IMR-90 (cell line): ENCODE data around the gene STX2. TPM values are rescaled to one million over a fixed set of nuclear protein-coding genes. Genes with fewer than 3 reads are reported as not detected.

Experiments used
- ATAC-seq: fragments of 200-7000 bp; cut with Tn5 transposase; 2 replicates; pipeline ENCODE4 v1.9.1; 2020; ENCODE audit warnings: low read depth, mild to moderate bottlenecking, moderate library complexity
- BruUV-seq: library from RNA; stranded (reverse); fragments of 400-500 nt; replicated peaks from 2 replicates; lab custom pipeline; 2021; lab: Mats Ljungman, UMichigan
- CTCF ChIA-PET: fragments of 300-600 bp; formaldehyde crosslinking; extraction: SDS; loops from one replicate; lab custom pipeline; 2021; ENCODE audit warnings: antibody characterized with exemption; lab: Yijun Ruan, JAX
- POLR2A ChIA-PET: fragments of 300-600 bp; sonication (Branson Sonifier 250); formaldehyde crosslinking; loops from one replicate; lab custom pipeline; 2022; ENCODE audit warnings: antibody characterized with exemption; ENCODE audit not compliant: unreplicated experiment; lab: Charles Lee
- DNase-seq: peaks from one replicate; pipeline ENCODE4 v3.0.0; 2013
- H2AFZ ChIP-seq: replicated peaks from 2 replicates; pipeline ENCODE3; 2013; ENCODE audit warnings: low read length, mild to moderate bottlenecking; ENCODE audit not compliant: poor library complexity
- H2AK5ac ChIP-seq: 2 replicates; pipeline ENCODE4 v1.6.1; 2013; ENCODE audit warnings: low read depth, low read length, inconsistent platforms
- H2AK9ac ChIP-seq: replicated peaks from 2 replicates; pipeline ENCODE3; 2013; ENCODE audit warnings: mild to moderate bottlenecking, low read depth, low read length, moderate library complexity; ENCODE audit not compliant: poor library complexity
- H2BK120ac ChIP-seq: 2 replicates; pipeline ENCODE4 v1.6.1; 2013; ENCODE audit warnings: low read depth, low read length, inconsistent platforms
- H2BK15ac ChIP-seq: 3 replicates; pipeline ENCODE4 v1.6.1; 2013; ENCODE audit warnings: low read depth, low read length, inconsistent platforms
- H2BK20ac ChIP-seq: 2 replicates; pipeline ENCODE4 v1.6.1; 2013; ENCODE audit warnings: low read depth, mild to moderate bottlenecking, inconsistent platforms, low read length, moderate library complexity
- H2BK5ac ChIP-seq: 2 replicates; pipeline ENCODE4 v1.6.1; 2013; ENCODE audit warnings: mild to moderate bottlenecking, low read depth, low read length, inconsistent platforms; ENCODE audit not compliant: poor library complexity, severe bottlenecking
- H3K14ac ChIP-seq: replicated peaks from 2 replicates; pipeline ENCODE4 v1.6.1; 2013; ENCODE audit warnings: low read depth, low read length, inconsistent platforms
- H3K18ac ChIP-seq: 2 replicates; pipeline ENCODE4 v1.6.1; 2013; ENCODE audit warnings: low read depth, low read length, control low read depth
- H3K23ac ChIP-seq: 2 replicates; pipeline ENCODE4 v1.6.1; 2013; ENCODE audit warnings: low read depth, low read length, inconsistent platforms
- H3K27ac ChIP-seq: 2 replicates; pipeline ENCODE4 v1.5.1; 2013; ENCODE audit warnings: mild to moderate bottlenecking, control low read depth, low read length; ENCODE audit not compliant: insufficient read depth
- H3K27me3 ChIP-seq: 2 replicates; pipeline ENCODE4 v1.6.1; 2013; ENCODE audit warnings: low read length; ENCODE audit not compliant: control insufficient read depth, insufficient read depth
- H3K36me3 ChIP-seq: 2 replicates; pipeline ENCODE4 v1.6.1; 2013; ENCODE audit warnings: low read length, mixed read lengths; ENCODE audit not compliant: control insufficient read depth, insufficient read depth
- H3K4ac ChIP-seq: 2 replicates; pipeline ENCODE4 v1.6.1; 2013; ENCODE audit warnings: low read depth, low read length, inconsistent platforms
- H3K4me1 ChIP-seq: 2 replicates; pipeline ENCODE4 v1.6.1; 2013; ENCODE audit warnings: low read length, mixed read lengths; ENCODE audit not compliant: control insufficient read depth, insufficient read depth
- H3K4me2 ChIP-seq: 2 replicates; pipeline ENCODE4 v1.6.1; 2013; ENCODE audit warnings: low read depth, mild to moderate bottlenecking, control low read depth, low read length, moderate library complexity
- H3K4me3 ChIP-seq: 2 replicates; pipeline ENCODE4 v1.5.1; 2013; ENCODE audit warnings: low read depth, mild to moderate bottlenecking, control low read depth, low read length, moderate library complexity; ENCODE audit not compliant: insufficient read depth
- H3K56ac ChIP-seq: 2 replicates; pipeline ENCODE4 v1.6.1; 2013; ENCODE audit warnings: low read length, inconsistent platforms; ENCODE audit not compliant: insufficient read depth; ENCODE audit errors: extremely low read depth
- H3K79me1 ChIP-seq, 2 experiments: 2 replicates each; pipeline ENCODE4 v1.6.1; 2013; ENCODE audit warnings: low read length in 2 of 2, inconsistent platforms in 1 of 2, low read depth in 1 of 2
- H3K9ac ChIP-seq: 2 replicates; pipeline ENCODE4 v1.6.1; 2013; ENCODE audit warnings: low read depth, low read length, control low read depth
- H3K9me1 ChIP-seq: 2 replicates; pipeline ENCODE4 v1.6.1; 2013; ENCODE audit warnings: low read length, inconsistent platforms; ENCODE audit not compliant: insufficient read depth
- H3K9me3 ChIP-seq: 2 replicates; pipeline ENCODE4 v1.6.1; 2013; ENCODE audit warnings: low read length; ENCODE audit not compliant: control insufficient read depth, insufficient read depth
- H4K20me1 ChIP-seq: 2 replicates; pipeline ENCODE4 v1.6.1; 2013; ENCODE audit warnings: low read length, inconsistent platforms; ENCODE audit not compliant: insufficient read depth
- H4K5ac ChIP-seq: 2 replicates; pipeline ENCODE4 v1.6.1; 2013; ENCODE audit warnings: mild to moderate bottlenecking, low read depth, low read length, control low read depth
- H4K8ac ChIP-seq, 2 experiments: 2 replicates each; pipeline ENCODE4 v1.6.1; 2013; ENCODE audit warnings: low read depth in 2 of 2, low read length in 2 of 2, control low read depth in 1 of 2, inconsistent platforms in 1 of 2
- H4K91ac ChIP-seq: 2 replicates; pipeline ENCODE4 v1.6.1; 2013; ENCODE audit warnings: low read depth, low read length, inconsistent platforms; ENCODE audit not compliant: insufficient read depth
- BHLHE40 ChIP-seq: fragments of 150-350 bp; IDR thresholded peaks from 2 replicates; pipeline ENCODE4 v1.6.1; 2016; ENCODE audit warnings: mild to moderate bottlenecking, low read depth, low read length
- CEBPB ChIP-seq: IDR thresholded peaks from 2 replicates; pipeline ENCODE4 v1.6.1; 2012; ENCODE audit warnings: low read depth, low read length, improper control_type of control experiment
- CHD1 ChIP-seq: IDR thresholded peaks from 2 replicates; pipeline ENCODE4 v1.6.1; 2012; ENCODE audit warnings: low read depth, low read length, improper control_type of control experiment
- FOS ChIP-seq: fragments of 150-350 bp; IDR thresholded peaks from 2 replicates; pipeline ENCODE4 v1.6.1; 2016; ENCODE audit warnings: low read depth, low read length
- MAFK ChIP-seq: IDR thresholded peaks from 2 replicates; pipeline ENCODE4 v1.6.1; 2012; ENCODE audit warnings: low read depth, low read length, improper control_type of control experiment
- MAZ ChIP-seq: IDR thresholded peaks from 2 replicates; pipeline ENCODE4 v1.6.1; 2012; ENCODE audit warnings: low read depth, mild to moderate bottlenecking, low read length, improper control_type of control experiment, moderate library complexity, borderline replicate concordance
- MXI1 ChIP-seq: IDR thresholded peaks from 2 replicates; pipeline ENCODE4 v1.6.1; 2012; ENCODE audit warnings: low read depth, mild to moderate bottlenecking, low read length, moderate library complexity, borderline replicate concordance
- NFE2L2 ChIP-seq: fragments of 150-350 bp; IDR thresholded peaks from 2 replicates; pipeline ENCODE4 v1.6.1; 2016; ENCODE audit warnings: low read depth, mild to moderate bottlenecking, low read length
- POLR2A ChIP-seq: IDR thresholded peaks from 2 replicates; pipeline ENCODE4 v1.6.1; 2012; ENCODE audit warnings: mild to moderate bottlenecking, low read depth, low read length
- RAD21 ChIP-seq: IDR thresholded peaks from 2 replicates; pipeline ENCODE4 v1.6.1; 2012; ENCODE audit warnings: low read length, improper control_type of control experiment
- RCOR1 ChIP-seq: IDR thresholded peaks from 2 replicates; pipeline ENCODE4 v1.6.1; 2012; ENCODE audit warnings: mild to moderate bottlenecking, low read length, improper control_type of control experiment; ENCODE audit not compliant: insufficient replicate concordance
- RFX5 ChIP-seq: IDR thresholded peaks from 2 replicates; pipeline ENCODE4 v1.8.0; 2012; ENCODE audit warnings: low read depth, mild to moderate bottlenecking, low read length, moderate library complexity
- SMC3 ChIP-seq: fragments of 150-350 bp; IDR thresholded peaks from 2 replicates; pipeline ENCODE4 v1.6.1; 2016; ENCODE audit warnings: low read depth, mild to moderate bottlenecking, antibody characterized with exemption, low read length, moderate library complexity
- WGBS, 2 experiments: methylation state at CpG; one replicate each; pipeline versions ENCODE4 v1.1.5 to v1.1.7; 2013; ENCODE audit warnings: missing lambda C conversion rate in 2 of 2; ENCODE audit not compliant: insufficient read length in 1 of 2; ENCODE audit errors: extremely low coverage in 2 of 2; 5-methylcytosine and 5-hydroxymethylcytosine counted together
- dilution Hi-C: fragments of 300-500 bp; cut with HindIII; formaldehyde crosslinking; loops from one replicate; pipeline ENCODE4 v1.14.3; 2018; ENCODE audit warnings: low sequenced_read_pairs; ENCODE audit not compliant: unreplicated experiment
- in situ Hi-C: fragments of 300-500 bp; cut with MboI; formaldehyde crosslinking; loops from 3 replicates; pipeline ENCODE4 v1.14.3; 2019; ENCODE audit warnings: low sequenced_read_pairs, inconsistent platforms, mixed read lengths
- intact Hi-C: fragments of 100-400 bp; cut with micrococcal nuclease; formaldehyde crosslinking; loops from 2 replicates; pipeline ENCODE4 v1.10.0; 2022
- polyA plus RNA-seq, 3 experiments: library from polyadenylated mRNA; depleted of rRNA; stranded (reverse); fragments of >200 nt; gene quantifications; 2 replicates each; pipeline ENCODE4 v1.2.3, GENCODE V29; 2012; ENCODE audit warnings: low replicate concordance in 1 of 3
- total RNA-seq: library from RNA; depleted of rRNA; stranded (reverse); fragments of >200 nt; gene quantifications from 2 replicates; pipeline ENCODE4 v1.2.3, GENCODE V29; 2012
- TF ChIP-seq, protein P1 (sequence below): fragments of 150-350 bp; IDR thresholded peaks from 2 replicates; pipeline ENCODE4 v1.6.1; 2017; ENCODE audit warnings: mild to moderate bottlenecking, antibody characterized with exemption, low read length, low read depth
- TF ChIP-seq, protein P2 (sequence below): conservative IDR thresholded peaks from 2 replicates; pipeline ENCODE4 v1.5.1; 2012; ENCODE audit warnings: mild to moderate bottlenecking, low read depth, low read length, improper control_type of control experiment
- TF ChIP-seq, protein P3 (sequence below): fragments of 150-350 bp; IDR thresholded peaks from 2 replicates; pipeline ENCODE4 v1.6.1; 2016; ENCODE audit warnings: low read depth, mild to moderate bottlenecking, low read length, moderate library complexity, borderline replicate concordance

Gene STX2
- total and polyA plus RNA-seq, 2 of the 4 experiments (the other 2 are of a cell fraction) = 26.9 to 32.5 TPM

DNA sequence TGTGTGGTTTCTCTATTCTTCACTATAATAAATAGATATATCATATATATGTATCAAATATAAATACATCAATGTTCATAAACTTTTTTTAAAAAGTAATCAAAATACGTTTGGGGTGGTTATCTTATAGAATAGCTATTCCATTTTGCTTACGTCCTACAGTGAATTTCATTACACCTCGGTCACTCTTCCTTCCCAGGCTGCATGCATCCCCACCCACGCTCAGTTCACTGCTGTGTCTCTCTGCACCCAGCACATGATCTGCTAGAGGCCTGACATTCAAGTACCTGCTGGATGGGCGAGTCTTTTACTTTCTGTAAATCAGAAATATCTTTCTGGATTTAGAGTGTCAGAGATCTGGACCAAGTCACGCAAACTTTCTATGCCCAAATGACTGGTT lies 3.6 kb downstream of the STX2 start:
- Histone ChIP-seq H2AK5ac (no peak overlapping the region), H2AK9ac (no peak overlapping the region), H2BK120ac (no peak overlapping the region), H3K23ac (no peak overlapping the region), H2BK5ac (no peak overlapping the region), H3K56ac (no peak overlapping the region), H3K4me1 (peaks cover 24% of the 10 kb centered on the region), H3K9ac (no peak overlapping the region), H3K4me2 (no peak overlapping the region), H2AFZ (no peak overlapping the region), H3K18ac (no peak overlapping the region), H3K27me3 (no peaks in the 10 kb centered on the region), H3K36me3 (no peaks in the 10 kb centered on the region), H3K4me3 (no peak overlapping the region), H3K14ac (no peak overlapping the region), H4K91ac (no peak overlapping the region), H4K5ac (no peak overlapping the region), H2BK20ac (no peak overlapping the region), H3K4ac (no peak overlapping the region), H3K79me1 (peaks cover 12 to 59% of the 10 kb centered on the region in 2 experiments), H3K9me1 (peaks cover 19% of the 10 kb centered on the region), H4K8ac (no peak overlapping the region), H2BK15ac (no peak overlapping the region), H3K27ac (no peak overlapping the region), H4K20me1 (peaks cover 34% of the 10 kb centered on the region), H3K9me3 (no peaks in the 10 kb centered on the region)
- dilution Hi-C loops = no loop called here
- in situ Hi-C loops = no loop called here
- DNase-seq (no peak), ATAC-seq (no peak)
- 100% methylated on average over 1 of the region's 6 CpGs; no CpG with 5 or more reads in 1 of the 2 experiments for WGBS, 2 experiments
- CTCF ChIA-PET = interaction anchor here (0.6 kb wide), 1 partner anchor 1035 kb away, joined by 7 read pairs; no protein-coding TSS in a partner anchor
- POLR2A ChIA-PET = no interaction called here
- BruUV-seq = no TSS peak
- intact Hi-C loops = no loop called here
- TF ChIP-seq MAZ = no peak
- no peak for TF ChIP-seq RAD21
- TF ChIP-seq CEBPB = no peak
- TF ChIP-seq MAFK = no peak
- TF ChIP-seq FOS = no peak
- no peak for TF ChIP-seq RFX5
- TF ChIP-seq, protein P1, sequence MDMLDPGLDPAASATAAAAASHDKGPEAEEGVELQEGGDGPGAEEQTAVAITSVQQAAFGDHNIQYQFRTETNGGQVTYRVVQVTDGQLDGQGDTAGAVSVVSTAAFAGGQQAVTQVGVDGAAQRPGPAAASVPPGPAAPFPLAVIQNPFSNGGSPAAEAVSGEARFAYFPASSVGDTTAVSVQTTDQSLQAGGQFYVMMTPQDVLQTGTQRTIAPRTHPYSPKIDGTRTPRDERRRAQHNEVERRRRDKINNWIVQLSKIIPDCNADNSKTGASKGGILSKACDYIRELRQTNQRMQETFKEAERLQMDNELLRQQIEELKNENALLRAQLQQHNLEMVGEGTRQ = no peak
- TF ChIP-seq NFE2L2 = no peak
- TF ChIP-seq POLR2A = no peak
- TF ChIP-seq MXI1 = no peak
- no peak for TF ChIP-seq CHD1
- TF ChIP-seq, protein P2, sequence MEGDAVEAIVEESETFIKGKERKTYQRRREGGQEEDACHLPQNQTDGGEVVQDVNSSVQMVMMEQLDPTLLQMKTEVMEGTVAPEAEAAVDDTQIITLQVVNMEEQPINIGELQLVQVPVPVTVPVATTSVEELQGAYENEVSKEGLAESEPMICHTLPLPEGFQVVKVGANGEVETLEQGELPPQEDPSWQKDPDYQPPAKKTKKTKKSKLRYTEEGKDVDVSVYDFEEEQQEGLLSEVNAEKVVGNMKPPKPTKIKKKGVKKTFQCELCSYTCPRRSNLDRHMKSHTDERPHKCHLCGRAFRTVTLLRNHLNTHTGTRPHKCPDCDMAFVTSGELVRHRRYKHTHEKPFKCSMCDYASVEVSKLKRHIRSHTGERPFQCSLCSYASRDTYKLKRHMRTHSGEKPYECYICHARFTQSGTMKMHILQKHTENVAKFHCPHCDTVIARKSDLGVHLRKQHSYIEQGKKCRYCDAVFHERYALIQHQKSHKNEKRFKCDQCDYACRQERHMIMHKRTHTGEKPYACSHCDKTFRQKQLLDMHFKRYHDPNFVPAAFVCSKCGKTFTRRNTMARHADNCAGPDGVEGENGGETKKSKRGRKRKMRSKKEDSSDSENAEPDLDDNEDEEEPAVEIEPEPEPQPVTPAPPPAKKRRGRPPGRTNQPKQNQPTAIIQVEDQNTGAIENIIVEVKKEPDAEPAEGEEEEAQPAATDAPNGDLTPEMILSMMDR = no peak
- no peak for TF ChIP-seq RCOR1
- TF ChIP-seq BHLHE40 = no peak
- no peak for TF ChIP-seq SMC3
- TF ChIP-seq, protein P3, sequence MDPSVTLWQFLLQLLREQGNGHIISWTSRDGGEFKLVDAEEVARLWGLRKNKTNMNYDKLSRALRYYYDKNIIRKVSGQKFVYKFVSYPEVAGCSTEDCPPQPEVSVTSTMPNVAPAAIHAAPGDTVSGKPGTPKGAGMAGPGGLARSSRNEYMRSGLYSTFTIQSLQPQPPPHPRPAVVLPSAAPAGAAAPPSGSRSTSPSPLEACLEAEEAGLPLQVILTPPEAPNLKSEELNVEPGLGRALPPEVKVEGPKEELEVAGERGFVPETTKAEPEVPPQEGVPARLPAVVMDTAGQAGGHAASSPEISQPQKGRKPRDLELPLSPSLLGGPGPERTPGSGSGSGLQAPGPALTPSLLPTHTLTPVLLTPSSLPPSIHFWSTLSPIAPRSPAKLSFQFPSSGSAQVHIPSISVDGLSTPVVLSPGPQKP = no peak
